Thyroid gland (tissue), 4 donors: ENCODE data around the gene TM4SF5.

Experiments used
- POLR2A ChIP-seq, 2 donors: fragments of 450-650 bp; IDR thresholded peaks; one replicate each; pipeline ENCODE4 v1.6.1; 2017; ENCODE audit warnings: antibody characterized with exemption in 2 of 2, mild to moderate bottlenecking in 2 of 2, moderate library complexity in 1 of 2
- TF ChIP-seq, protein P1 (sequence below), 6 experiments: fragments of 200-600 bp in 3 of 6; fragments of 450-650 bp in 3 of 6; sonication (generic) in 3 of 6; IDR thresholded peaks; one replicate each; pipeline ENCODE4 v1.5.1; 2016 to 2019; ENCODE audit warnings: antibody characterized with exemption in 6 of 6, mild to moderate bottlenecking in 2 of 6, inconsistent platforms in 1 of 6, moderate library complexity in 1 of 6

DNA sequence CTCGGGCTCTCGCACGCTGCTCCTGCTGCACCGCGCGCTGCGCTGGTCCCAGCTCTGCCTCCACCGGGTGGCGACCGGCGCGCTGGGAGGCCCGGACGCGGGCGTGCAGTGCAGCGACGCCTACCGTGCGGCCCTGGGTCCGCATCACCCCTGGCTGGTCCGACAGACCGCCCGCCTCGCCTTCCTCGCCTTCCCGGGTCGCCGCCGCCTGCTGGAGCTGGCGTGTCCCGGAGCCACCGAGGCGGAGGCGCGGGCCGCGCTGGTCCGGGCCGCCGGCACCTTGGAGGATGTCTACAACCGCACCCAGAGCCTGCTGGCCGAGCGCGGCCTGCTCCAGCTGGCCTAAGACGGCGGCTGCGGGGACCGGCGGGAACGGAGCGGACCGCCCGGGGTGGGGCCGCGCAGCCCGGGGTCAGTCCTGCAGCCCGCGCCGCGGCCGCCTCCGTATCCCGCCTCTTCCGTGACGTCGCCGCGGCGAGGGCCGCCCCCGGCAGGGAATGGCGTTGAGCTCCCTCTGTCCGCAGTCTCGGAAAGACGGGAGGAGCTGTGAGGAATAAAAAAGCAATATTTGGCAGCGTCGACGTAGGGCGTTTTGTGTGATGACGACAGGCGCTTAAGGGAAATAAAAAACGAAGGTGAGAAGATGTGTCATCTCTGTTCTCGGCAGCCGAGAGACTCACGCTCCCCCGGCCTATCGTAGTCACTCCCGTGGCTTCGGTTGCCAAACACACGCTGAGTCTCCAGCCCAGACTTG, 18.4 kb downstream of the TM4SF5 start:
- TF ChIP-seq, protein P1, sequence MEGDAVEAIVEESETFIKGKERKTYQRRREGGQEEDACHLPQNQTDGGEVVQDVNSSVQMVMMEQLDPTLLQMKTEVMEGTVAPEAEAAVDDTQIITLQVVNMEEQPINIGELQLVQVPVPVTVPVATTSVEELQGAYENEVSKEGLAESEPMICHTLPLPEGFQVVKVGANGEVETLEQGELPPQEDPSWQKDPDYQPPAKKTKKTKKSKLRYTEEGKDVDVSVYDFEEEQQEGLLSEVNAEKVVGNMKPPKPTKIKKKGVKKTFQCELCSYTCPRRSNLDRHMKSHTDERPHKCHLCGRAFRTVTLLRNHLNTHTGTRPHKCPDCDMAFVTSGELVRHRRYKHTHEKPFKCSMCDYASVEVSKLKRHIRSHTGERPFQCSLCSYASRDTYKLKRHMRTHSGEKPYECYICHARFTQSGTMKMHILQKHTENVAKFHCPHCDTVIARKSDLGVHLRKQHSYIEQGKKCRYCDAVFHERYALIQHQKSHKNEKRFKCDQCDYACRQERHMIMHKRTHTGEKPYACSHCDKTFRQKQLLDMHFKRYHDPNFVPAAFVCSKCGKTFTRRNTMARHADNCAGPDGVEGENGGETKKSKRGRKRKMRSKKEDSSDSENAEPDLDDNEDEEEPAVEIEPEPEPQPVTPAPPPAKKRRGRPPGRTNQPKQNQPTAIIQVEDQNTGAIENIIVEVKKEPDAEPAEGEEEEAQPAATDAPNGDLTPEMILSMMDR (IDR thresholded peaks at IDR 0.05) = peak; percentile 24 to 85 (median 66)
- peak in 1 of 2 donors; percentile 85 for TF ChIP-seq POLR2A (IDR thresholded peaks at IDR 0.05)
